OCI-LY7 (cell line): ENCODE results near the gene KCNQ5. TPM values are rescaled to one million over a fixed set of nuclear protein-coding genes. Genes with fewer than 3 reads are reported as not detected.

Source experiments
- BruUV-seq: library from RNA; stranded (reverse); fragments of 400-500 nt; replicated peaks from 2 replicates; lab custom pipeline; 2021; lab: Mats Ljungman, UMichigan
- CTCF ChIA-PET: fragments of 300-600 bp; sonication (Branson Sonifier 250); formaldehyde crosslinking; loops from one replicate; lab custom pipeline; 2022; ENCODE audit warnings: antibody characterized with exemption; ENCODE audit not compliant: unreplicated experiment; lab: Charles Lee
- POLR2A ChIA-PET: fragments of 300-600 bp; sonication (Branson Sonifier 250); formaldehyde crosslinking; loops from one replicate; lab custom pipeline; 2022; ENCODE audit warnings: antibody characterized with exemption; lab: Charles Lee
- DNase-seq: peaks from one replicate; pipeline ENCODE4 v3.0.0-alpha.2; 2015; ENCODE audit warnings: low spot score
- H2AFZ ChIP-seq: fragments of 200-600 bp; sonication (generic), shearing (Covaris generic); 2 replicates; pipeline ENCODE4 v1.6.1; 2014; ENCODE audit warnings: mild to moderate bottlenecking, antibody characterized with exemption, low read length, moderate library complexity
- H3K27ac ChIP-seq: fragments of 200-600 bp; sonication (generic); 2 replicates; pipeline ENCODE4 v1.5.1; 2014; ENCODE audit warnings: mixed run types, low read depth, mild to moderate bottlenecking, moderate library complexity, low read length, inconsistent platforms; ENCODE audit not compliant: poor library complexity, severe bottlenecking
- H3K36me3 ChIP-seq: fragments of 200-600 bp; sonication (generic); 2 replicates; pipeline ENCODE4 v1.6.1; 2014; ENCODE audit warnings: mild to moderate bottlenecking, antibody characterized with exemption, low read length, moderate library complexity, mixed read lengths; ENCODE audit not compliant: insufficient read depth
- H3K4me1 ChIP-seq: fragments of 200-600 bp; sonication (generic); 2 replicates; pipeline ENCODE4 v1.5.1; 2014; ENCODE audit warnings: mild to moderate bottlenecking, low read length; ENCODE audit not compliant: insufficient read depth, poor library complexity, severe bottlenecking
- H3K4me2 ChIP-seq: fragments of 200-600 bp; sonication (generic); 2 replicates; pipeline ENCODE4 v1.6.1; 2014; ENCODE audit warnings: mild to moderate bottlenecking, low read length
- H3K4me3 ChIP-seq: fragments of 200-600 bp; sonication (generic); 2 replicates; pipeline ENCODE4 v1.5.1; 2014; ENCODE audit warnings: mild to moderate bottlenecking, low read depth, low read length; ENCODE audit not compliant: poor library complexity, severe bottlenecking
- H3K79me2 ChIP-seq: fragments of 200-600 bp; sonication (generic); 2 replicates; pipeline ENCODE4 v1.6.1; 2016; ENCODE audit warnings: low read depth, mild to moderate bottlenecking, low read length, moderate library complexity, mixed read lengths; ENCODE audit not compliant: insufficient read depth
- H3K9me2 ChIP-seq: fragments of 200-600 bp; sonication (generic); 2 replicates; pipeline ENCODE4 v1.6.1; 2016; ENCODE audit warnings: mild to moderate bottlenecking, low read length, mixed read lengths; ENCODE audit not compliant: insufficient read depth
- H3K9me3 ChIP-seq: fragments of 200-600 bp; sonication (generic); 2 replicates; pipeline ENCODE4 v1.6.1; 2014; ENCODE audit warnings: mild to moderate bottlenecking, mixed run types, low read length, mixed read lengths
- H4K20me1 ChIP-seq: fragments of 200-600 bp; sonication (generic); 2 replicates; pipeline ENCODE4 v1.6.1; 2014; ENCODE audit warnings: mild to moderate bottlenecking, antibody characterized with exemption, low read length, moderate library complexity, mixed read lengths; ENCODE audit not compliant: insufficient read depth
- CTCF ChIP-seq: fragments of 200-600 bp; sonication (generic); conservative IDR thresholded peaks from 2 replicates; pipeline ENCODE4 v1.5.1; 2014; ENCODE audit warnings: mild to moderate bottlenecking, antibody characterized with exemption, low read length, moderate library complexity, mixed read lengths
- EZH2phosphoT487 ChIP-seq: fragments of 200-600 bp; sonication (generic); IDR thresholded peaks from 2 replicates; pipeline ENCODE4 v1.6.1; 2018; ENCODE audit warnings: low read depth, borderline replicate concordance, mild to moderate bottlenecking, mixed run types, antibody characterized with exemption, low read length, moderate library complexity, mixed read lengths
- intact Hi-C: fragments of 100-400 bp; cut with micrococcal nuclease; formaldehyde crosslinking; loops from one replicate; pipeline ENCODE4 v1.10.0; 2022; ENCODE audit not compliant: unreplicated experiment
- total RNA-seq, 2 experiments: library from RNA; depleted of rRNA in 1 of 2; stranded (reverse); fragments of >200 nt in 1 of 2; shearing (Covaris generic) in 1 of 2; gene quantifications; 2 replicates each; pipeline ENCODE4 v1.2.3, GENCODE V29; 2014 to 2022

KCNQ5 gene
- total RNA-seq, 2 experiments from 2014 or later, result 26.1 to 29.7 TPM

GRCh38 chr6:72659754-72660153 is 37.9 kb downstream of the KCNQ5 start:
- ChIA-PET CTCF (no interaction called here), POLR2A (interaction anchor here (0.6 to 1.4 kb wide), 5 partner anchors 10 to 302 kb away, joined by 3 to 7 read pairs (median 3); no protein-coding TSS in a partner anchor)
- intact Hi-C loops, result no loop called here
- Histone ChIP-seq H4K20me1 (no peaks in the 10 kb centered on the region), H3K79me2 (peaks cover 79% of the 10 kb centered on the region; the same call in 1 of the 2 replicates), H3K4me1 (no peaks in the 10 kb centered on the region), H3K27ac (no peak overlapping the region), H2AFZ (no peak overlapping the region), H3K9me3 (no peaks in the 10 kb centered on the region), H3K4me2 (no peak overlapping the region), H3K9me2 (no peaks in the 10 kb centered on the region), H3K4me3 (no peak overlapping the region), H3K36me3 (peaks cover 9% of the 10 kb centered on the region; the same call in 1 of the 2 replicates)
- TF ChIP-seq EZH2phosphoT487 (no peak), CTCF (no peak)
- no TSS peak for BruUV-seq
- DNase-seq, result no peak

GRCh38 chr6:72661411-72661810 is 39.5 kb downstream of the KCNQ5 start:
- BruUV-seq, result no TSS peak
- H3K36me3 ChIP-seq, result peaks cover 4% of the 10 kb centered on the region; the same call in 1 of the 2 replicates
- ChIA-PET POLR2A (no interaction called here), CTCF (no interaction called here)
- H3K4me3 ChIP-seq, result no peak overlapping the region
- no peak for DNase-seq
- no peaks in the 10 kb centered on the region for H4K20me1 ChIP-seq
- peaks cover 71% of the 10 kb centered on the region; the same call in 1 of the 2 replicates for H3K79me2 ChIP-seq
- intact Hi-C loops, result no loop called here
- no peaks in the 10 kb centered on the region for H3K9me2 ChIP-seq
- H3K4me2 ChIP-seq, result no peak overlapping the region
- no peak overlapping the region for H3K27ac ChIP-seq
- H2AFZ ChIP-seq, result no peak overlapping the region
- TF ChIP-seq CTCF (no peak), EZH2phosphoT487 (no peak)
- H3K9me3 ChIP-seq, result no peaks in the 10 kb centered on the region
- H3K4me1 ChIP-seq, result no peaks in the 10 kb centered on the region

- Histone ChIP-seq H3K4me3 (no peak overlapping the region), H3K27ac (no peak overlapping the region), H3K4me1 (no peaks in the 10 kb centered on the region), H3K36me3 (no peaks in the 10 kb centered on the region; the same call in 1 of the 2 replicates), H3K79me2 (peaks cover 60% of the 10 kb centered on the region; the same call in 1 of the 2 replicates), H3K4me2 (no peak overlapping the region), H4K20me1 (no peaks in the 10 kb centered on the region; the same call in 1 of the 2 replicates), H3K9me3 (no peaks in the 10 kb centered on the region), H3K9me2 (no peaks in the 10 kb centered on the region), H2AFZ (no peak overlapping the region)
- TF ChIP-seq CTCF (no peak), EZH2phosphoT487 (no peak)
- intact Hi-C loops, result no loop called here
- no TSS peak for BruUV-seq
- DNase-seq, result no peak
- ChIA-PET POLR2A (no interaction called here), CTCF (no interaction called here)
Measured at GRCh38 chr6:72665599-72665998, 43.7 kb downstream of the KCNQ5 start.
